Loucy (cell line): ENCODE results near the gene PRSS38.

Experiments
- H2AFZ ChIP-seq: fragments of 200-600 bp; sonication (generic); 2 replicates; pipeline ENCODE4 v1.6.0; 2016; ENCODE audit warnings: antibody characterized with exemption, mild to moderate bottlenecking, low read length, moderate library complexity
- H3F3A ChIP-seq: fragments of 200-600 bp; 2 replicates; pipeline ENCODE4 v1.6.0; 2016; ENCODE audit warnings: antibody characterized with exemption, low read depth, mild to moderate bottlenecking
- H3K27me3 ChIP-seq: fragments of 200-600 bp; sonication (generic); 2 replicates; pipeline ENCODE4 v1.6.1; 2014; ENCODE audit warnings: low read length, mild to moderate bottlenecking; ENCODE audit not compliant: insufficient read depth, poor library complexity, severe bottlenecking
- H3K36me3 ChIP-seq: fragments of 200-600 bp; sonication (generic); 2 replicates; pipeline ENCODE4 v1.6.1; 2016; ENCODE audit warnings: low read length; ENCODE audit not compliant: insufficient read depth
- H3K4me1 ChIP-seq: fragments of 200-600 bp; sonication (generic); 2 replicates; pipeline ENCODE4 v1.5.1; 2014; ENCODE audit warnings: low read length, mild to moderate bottlenecking; ENCODE audit not compliant: insufficient read depth, poor library complexity, severe bottlenecking
- H3K4me2 ChIP-seq: fragments of 200-600 bp; sonication (generic); 2 replicates; pipeline ENCODE4 v1.6.0; 2014; ENCODE audit warnings: antibody characterized with exemption, low read length, low read depth, mild to moderate bottlenecking; ENCODE audit not compliant: poor library complexity, severe bottlenecking
- H3K4me3 ChIP-seq: fragments of 200-600 bp; sonication (generic); 2 replicates; pipeline ENCODE4 v1.5.1; 2014; ENCODE audit warnings: low read length, mild to moderate bottlenecking, mixed read lengths; ENCODE audit not compliant: poor library complexity, severe bottlenecking
- H3K79me2 ChIP-seq: fragments of 200-600 bp; sonication (generic); 2 replicates; pipeline ENCODE4 v1.6.1; 2014; ENCODE audit warnings: low read length; ENCODE audit not compliant: insufficient read depth
- H3K9ac ChIP-seq: fragments of 200-600 bp; sonication (generic); 2 replicates; pipeline ENCODE4 v1.6.0; 2014; ENCODE audit warnings: mild to moderate bottlenecking, low read depth, low read length, moderate library complexity; ENCODE audit not compliant: poor library complexity, severe bottlenecking
- H3K9me2 ChIP-seq: fragments of 200-600 bp; sonication (generic); replicated peaks from 2 replicates; pipeline ENCODE4 v1.6.1; 2016; ENCODE audit warnings: low read depth, low read length, mixed read lengths
- H3K9me3 ChIP-seq: fragments of 200-600 bp; sonication (generic); 2 replicates; pipeline ENCODE4 v1.6.1; 2014; ENCODE audit warnings: mild to moderate bottlenecking, antibody characterized with exemption, low read length, low read depth; ENCODE audit not compliant: insufficient read depth
- H4K20me1 ChIP-seq: fragments of 200-600 bp; sonication (generic); 2 replicates; pipeline ENCODE4 v1.6.0; 2014; ENCODE audit warnings: antibody characterized with exemption, low read length, mild to moderate bottlenecking; ENCODE audit not compliant: insufficient read depth, poor library complexity, severe bottlenecking
- CTCF ChIP-seq: fragments of 200-600 bp; sonication (generic); conservative IDR thresholded peaks from 2 replicates; pipeline ENCODE4 v1.5.1; 2014; ENCODE audit warnings: mild to moderate bottlenecking, antibody characterized with exemption, low read length
- EZH2phosphoT487 ChIP-seq: fragments of 200-600 bp; IDR thresholded peaks from 2 replicates; pipeline ENCODE4 v1.6.1; 2018; ENCODE audit warnings: antibody characterized with exemption, mild to moderate bottlenecking, moderate library complexity, borderline replicate concordance

The PRSS38 gene

DNA sequence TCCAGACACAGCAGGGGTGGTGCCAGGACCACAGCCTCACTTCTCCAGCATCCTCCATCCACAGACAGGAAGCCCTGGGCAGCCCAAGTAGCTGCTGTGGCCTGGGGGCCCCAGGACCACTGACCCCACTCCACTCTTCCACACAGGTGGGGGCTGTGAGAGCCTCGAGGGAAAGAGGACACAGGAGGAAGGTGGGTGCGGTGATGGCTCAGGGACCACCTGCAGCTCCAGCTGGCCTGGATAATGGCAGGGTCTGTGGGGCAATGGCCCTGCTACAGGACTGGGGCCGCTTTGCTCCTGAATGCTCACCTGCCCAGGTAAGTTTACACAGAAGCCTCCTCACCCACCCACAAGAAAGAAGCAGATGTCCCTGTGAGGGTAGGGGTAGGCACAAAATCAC, 18.3 kb upstream of the PRSS38 start:
- no peaks in the 10 kb centered on the region for H3K27me3 ChIP-seq
- H3K4me2 ChIP-seq: no peak overlapping the region
- H3K4me1 ChIP-seq: no peaks in the 10 kb centered on the region
- no peak overlapping the region for H2AFZ ChIP-seq
- H3K36me3 ChIP-seq: no peaks in the 10 kb centered on the region
- no peaks in the 10 kb centered on the region for H3K9me3 ChIP-seq
- no peaks in the 10 kb centered on the region for H4K20me1 ChIP-seq
- TF ChIP-seq CTCF (no peak), EZH2phosphoT487 (no peak)
- no peaks in the 10 kb centered on the region for H3F3A ChIP-seq
- H3K4me3 ChIP-seq: no peak overlapping the region
- H3K9ac ChIP-seq: no peak overlapping the region
- H3K9me2 ChIP-seq: no peaks in the 10 kb centered on the region
- H3K79me2 ChIP-seq: no peaks in the 10 kb centered on the region

GRCh38 chr1:227797625-227798024, 17.9 kb upstream of the PRSS38 start:
- H3F3A ChIP-seq: no peaks in the 10 kb centered on the region
- H3K4me1 ChIP-seq: no peaks in the 10 kb centered on the region
- H4K20me1 ChIP-seq: no peaks in the 10 kb centered on the region
- no peak for TF ChIP-seq EZH2phosphoT487
- TF ChIP-seq CTCF: no peak
- no peaks in the 10 kb centered on the region for H3K9me2 ChIP-seq
- no peak overlapping the region for H3K4me3 ChIP-seq
- H3K79me2 ChIP-seq: no peaks in the 10 kb centered on the region
- no peak overlapping the region for H3K9ac ChIP-seq
- H2AFZ ChIP-seq: no peak overlapping the region
- H3K9me3 ChIP-seq: no peaks in the 10 kb centered on the region
- H3K4me2 ChIP-seq: no peak overlapping the region
- no peaks in the 10 kb centered on the region for H3K27me3 ChIP-seq
- H3K36me3 ChIP-seq: no peaks in the 10 kb centered on the region

DNA sequence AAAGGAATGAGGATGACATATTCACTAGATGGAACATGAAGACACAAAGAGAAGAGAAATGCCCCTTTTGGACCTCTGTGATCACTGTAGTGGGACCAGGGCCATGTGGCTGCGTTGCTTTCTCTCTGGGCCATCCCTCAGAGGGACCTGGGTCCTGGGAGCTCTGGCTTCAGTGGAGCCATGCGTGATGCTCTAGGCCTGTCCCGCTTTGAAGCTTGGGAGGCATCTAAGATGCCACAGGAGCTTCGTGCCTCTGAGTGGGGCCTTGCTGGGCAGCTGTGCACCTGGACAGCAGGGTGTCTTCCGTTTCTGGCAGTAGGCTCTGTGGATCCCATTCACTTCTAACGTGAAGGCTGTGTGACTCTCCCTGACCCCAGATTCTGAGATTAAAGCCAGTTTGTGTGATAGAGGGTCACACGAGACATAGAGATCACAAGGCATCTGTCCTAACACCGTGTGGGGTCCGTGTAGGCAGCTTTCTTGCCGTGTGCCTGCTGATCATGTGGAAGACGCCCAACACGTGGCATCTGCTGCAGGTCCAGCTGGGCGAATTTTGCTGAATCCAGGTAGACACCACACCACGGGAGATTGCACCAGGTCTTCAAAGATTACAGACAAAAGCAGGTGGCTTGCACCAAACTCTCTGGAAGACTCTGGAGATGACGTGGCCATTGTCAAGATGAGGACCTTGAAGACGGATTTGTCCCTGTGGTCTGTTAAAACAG, 17.2 kb upstream of the PRSS38 start:
- Histone ChIP-seq H3K4me1 (no peaks in the 10 kb centered on the region), H2AFZ (no peak overlapping the region), H3F3A (no peaks in the 10 kb centered on the region), H3K9me3 (no peaks in the 10 kb centered on the region), H3K4me3 (no peak overlapping the region), H3K27me3 (no peaks in the 10 kb centered on the region), H3K79me2 (no peaks in the 10 kb centered on the region), H3K36me3 (no peaks in the 10 kb centered on the region), H4K20me1 (no peaks in the 10 kb centered on the region), H3K9me2 (no peaks in the 10 kb centered on the region), H3K4me2 (no peak overlapping the region), H3K9ac (no peak overlapping the region)
- TF ChIP-seq EZH2phosphoT487 (no peak), CTCF (no peak)
